IMR-90 (cell line): ENCODE measurements around the gene EIF3I. TPM values are rescaled to one million over a fixed set of nuclear protein-coding genes. Genes with fewer than 3 reads are reported as not detected.

ENCODE experiments used
- ATAC-seq: fragments of 200-7000 bp; cut with Tn5 transposase; 2 replicates; pipeline ENCODE4 v1.9.1; 2020; ENCODE audit warnings: low read depth, mild to moderate bottlenecking, moderate library complexity
- BruUV-seq: library from RNA; stranded (reverse); fragments of 400-500 nt; replicated peaks from 2 replicates; lab custom pipeline; 2021; lab: Mats Ljungman, UMichigan
- CTCF ChIA-PET: fragments of 300-600 bp; formaldehyde crosslinking; extraction: SDS; loops from one replicate; lab custom pipeline; 2021; ENCODE audit warnings: antibody characterized with exemption; lab: Yijun Ruan, JAX
- POLR2A ChIA-PET: fragments of 300-600 bp; sonication (Branson Sonifier 250); formaldehyde crosslinking; loops from one replicate; lab custom pipeline; 2022; ENCODE audit warnings: antibody characterized with exemption; ENCODE audit not compliant: unreplicated experiment; lab: Charles Lee
- DNase-seq: peaks from one replicate; pipeline ENCODE4 v3.0.0; 2013
- H2AFZ ChIP-seq: replicated peaks from 2 replicates; pipeline ENCODE3; 2013; ENCODE audit warnings: low read length, mild to moderate bottlenecking; ENCODE audit not compliant: poor library complexity
- H2AK5ac ChIP-seq: 2 replicates; pipeline ENCODE4 v1.6.1; 2013; ENCODE audit warnings: low read depth, low read length, inconsistent platforms
- H2AK9ac ChIP-seq: replicated peaks from 2 replicates; pipeline ENCODE3; 2013; ENCODE audit warnings: mild to moderate bottlenecking, low read depth, low read length, moderate library complexity; ENCODE audit not compliant: poor library complexity
- H2BK120ac ChIP-seq: 2 replicates; pipeline ENCODE4 v1.6.1; 2013; ENCODE audit warnings: low read depth, low read length, inconsistent platforms
- H2BK15ac ChIP-seq: 3 replicates; pipeline ENCODE4 v1.6.1; 2013; ENCODE audit warnings: low read depth, low read length, inconsistent platforms
- H2BK20ac ChIP-seq: 2 replicates; pipeline ENCODE4 v1.6.1; 2013; ENCODE audit warnings: low read depth, mild to moderate bottlenecking, inconsistent platforms, low read length, moderate library complexity
- H2BK5ac ChIP-seq: 2 replicates; pipeline ENCODE4 v1.6.1; 2013; ENCODE audit warnings: mild to moderate bottlenecking, low read depth, low read length, inconsistent platforms; ENCODE audit not compliant: poor library complexity, severe bottlenecking
- H3K14ac ChIP-seq: replicated peaks from 2 replicates; pipeline ENCODE4 v1.6.1; 2013; ENCODE audit warnings: low read depth, low read length, inconsistent platforms
- H3K18ac ChIP-seq: 2 replicates; pipeline ENCODE4 v1.6.1; 2013; ENCODE audit warnings: low read depth, low read length, control low read depth
- H3K23ac ChIP-seq: 2 replicates; pipeline ENCODE4 v1.6.1; 2013; ENCODE audit warnings: low read depth, low read length, inconsistent platforms
- H3K27ac ChIP-seq: 2 replicates; pipeline ENCODE4 v1.5.1; 2013; ENCODE audit warnings: mild to moderate bottlenecking, control low read depth, low read length; ENCODE audit not compliant: insufficient read depth
- H3K27me3 ChIP-seq: 2 replicates; pipeline ENCODE4 v1.6.1; 2013; ENCODE audit warnings: low read length; ENCODE audit not compliant: control insufficient read depth, insufficient read depth
- H3K36me3 ChIP-seq: 2 replicates; pipeline ENCODE4 v1.6.1; 2013; ENCODE audit warnings: low read length, mixed read lengths; ENCODE audit not compliant: control insufficient read depth, insufficient read depth
- H3K4ac ChIP-seq: 2 replicates; pipeline ENCODE4 v1.6.1; 2013; ENCODE audit warnings: low read depth, low read length, inconsistent platforms
- H3K4me1 ChIP-seq: 2 replicates; pipeline ENCODE4 v1.6.1; 2013; ENCODE audit warnings: low read length, mixed read lengths; ENCODE audit not compliant: control insufficient read depth, insufficient read depth
- H3K4me2 ChIP-seq: 2 replicates; pipeline ENCODE4 v1.6.1; 2013; ENCODE audit warnings: low read depth, mild to moderate bottlenecking, control low read depth, low read length, moderate library complexity
- H3K4me3 ChIP-seq: 2 replicates; pipeline ENCODE4 v1.5.1; 2013; ENCODE audit warnings: low read depth, mild to moderate bottlenecking, control low read depth, low read length, moderate library complexity; ENCODE audit not compliant: insufficient read depth
- H3K56ac ChIP-seq: 2 replicates; pipeline ENCODE4 v1.6.1; 2013; ENCODE audit warnings: low read length, inconsistent platforms; ENCODE audit not compliant: insufficient read depth; ENCODE audit errors: extremely low read depth
- H3K79me1 ChIP-seq, 2 experiments: 2 replicates each; pipeline ENCODE4 v1.6.1; 2013; ENCODE audit warnings: low read length in 2 of 2, inconsistent platforms in 1 of 2, low read depth in 1 of 2
- H3K9ac ChIP-seq: 2 replicates; pipeline ENCODE4 v1.6.1; 2013; ENCODE audit warnings: low read depth, low read length, control low read depth
- H3K9me1 ChIP-seq: 2 replicates; pipeline ENCODE4 v1.6.1; 2013; ENCODE audit warnings: low read length, inconsistent platforms; ENCODE audit not compliant: insufficient read depth
- H3K9me3 ChIP-seq: 2 replicates; pipeline ENCODE4 v1.6.1; 2013; ENCODE audit warnings: low read length; ENCODE audit not compliant: control insufficient read depth, insufficient read depth
- H4K20me1 ChIP-seq: 2 replicates; pipeline ENCODE4 v1.6.1; 2013; ENCODE audit warnings: low read length, inconsistent platforms; ENCODE audit not compliant: insufficient read depth
- H4K5ac ChIP-seq: 2 replicates; pipeline ENCODE4 v1.6.1; 2013; ENCODE audit warnings: mild to moderate bottlenecking, low read depth, low read length, control low read depth
- H4K8ac ChIP-seq, 2 experiments: 2 replicates each; pipeline ENCODE4 v1.6.1; 2013; ENCODE audit warnings: low read depth in 2 of 2, low read length in 2 of 2, control low read depth in 1 of 2, inconsistent platforms in 1 of 2
- H4K91ac ChIP-seq: 2 replicates; pipeline ENCODE4 v1.6.1; 2013; ENCODE audit warnings: low read depth, low read length, inconsistent platforms; ENCODE audit not compliant: insufficient read depth
- BHLHE40 ChIP-seq: fragments of 150-350 bp; IDR thresholded peaks from 2 replicates; pipeline ENCODE4 v1.6.1; 2016; ENCODE audit warnings: mild to moderate bottlenecking, low read depth, low read length
- CEBPB ChIP-seq: IDR thresholded peaks from 2 replicates; pipeline ENCODE4 v1.6.1; 2012; ENCODE audit warnings: low read depth, low read length, improper control_type of control experiment
- ELK1 ChIP-seq: fragments of 150-350 bp; IDR thresholded peaks from 2 replicates; pipeline ENCODE4 v1.6.1; 2016; ENCODE audit warnings: low read depth, mild to moderate bottlenecking, low read length, moderate library complexity, borderline replicate concordance
- FOS ChIP-seq: fragments of 150-350 bp; IDR thresholded peaks from 2 replicates; pipeline ENCODE4 v1.6.1; 2016; ENCODE audit warnings: low read depth, low read length
- MAFK ChIP-seq: IDR thresholded peaks from 2 replicates; pipeline ENCODE4 v1.6.1; 2012; ENCODE audit warnings: low read depth, low read length, improper control_type of control experiment
- MAZ ChIP-seq: IDR thresholded peaks from 2 replicates; pipeline ENCODE4 v1.6.1; 2012; ENCODE audit warnings: low read depth, mild to moderate bottlenecking, low read length, improper control_type of control experiment, moderate library complexity, borderline replicate concordance
- MXI1 ChIP-seq: IDR thresholded peaks from 2 replicates; pipeline ENCODE4 v1.6.1; 2012; ENCODE audit warnings: low read depth, mild to moderate bottlenecking, low read length, moderate library complexity, borderline replicate concordance
- NFE2L2 ChIP-seq: fragments of 150-350 bp; IDR thresholded peaks from 2 replicates; pipeline ENCODE4 v1.6.1; 2016; ENCODE audit warnings: low read depth, mild to moderate bottlenecking, low read length
- POLR2A ChIP-seq: IDR thresholded peaks from 2 replicates; pipeline ENCODE4 v1.6.1; 2012; ENCODE audit warnings: mild to moderate bottlenecking, low read depth, low read length
- RCOR1 ChIP-seq: IDR thresholded peaks from 2 replicates; pipeline ENCODE4 v1.6.1; 2012; ENCODE audit warnings: mild to moderate bottlenecking, low read length, improper control_type of control experiment; ENCODE audit not compliant: insufficient replicate concordance
- RFX5 ChIP-seq: IDR thresholded peaks from 2 replicates; pipeline ENCODE4 v1.8.0; 2012; ENCODE audit warnings: low read depth, mild to moderate bottlenecking, low read length, moderate library complexity
- SMC3 ChIP-seq: fragments of 150-350 bp; IDR thresholded peaks from 2 replicates; pipeline ENCODE4 v1.6.1; 2016; ENCODE audit warnings: low read depth, mild to moderate bottlenecking, antibody characterized with exemption, low read length, moderate library complexity
- USF2 ChIP-seq: fragments of 150-350 bp; IDR thresholded peaks from 2 replicates; pipeline ENCODE4 v1.6.1; 2017; ENCODE audit warnings: mild to moderate bottlenecking, antibody characterized with exemption, low read length, low read depth
- WGBS, 2 experiments: methylation state at CpG; one replicate each; pipeline versions ENCODE4 v1.1.5 to v1.1.7; 2013; ENCODE audit warnings: missing lambda C conversion rate in 2 of 2; ENCODE audit not compliant: insufficient read length in 1 of 2; ENCODE audit errors: extremely low coverage in 2 of 2; 5-methylcytosine and 5-hydroxymethylcytosine counted together
- dilution Hi-C: fragments of 300-500 bp; cut with HindIII; formaldehyde crosslinking; loops from one replicate; pipeline ENCODE4 v1.14.3; 2018; ENCODE audit warnings: low sequenced_read_pairs; ENCODE audit not compliant: unreplicated experiment
- in situ Hi-C: fragments of 300-500 bp; cut with MboI; formaldehyde crosslinking; loops from 3 replicates; pipeline ENCODE4 v1.14.3; 2019; ENCODE audit warnings: low sequenced_read_pairs, inconsistent platforms, mixed read lengths
- intact Hi-C: fragments of 100-400 bp; cut with micrococcal nuclease; formaldehyde crosslinking; loops from 2 replicates; pipeline ENCODE4 v1.10.0; 2022
- polyA plus RNA-seq, 3 experiments: library from polyadenylated mRNA; depleted of rRNA; stranded (reverse); fragments of >200 nt; gene quantifications; 2 replicates each; pipeline ENCODE4 v1.2.3, GENCODE V29; 2012; ENCODE audit warnings: low replicate concordance in 1 of 3
- total RNA-seq: library from RNA; depleted of rRNA; stranded (reverse); fragments of >200 nt; gene quantifications from 2 replicates; pipeline ENCODE4 v1.2.3, GENCODE V29; 2012
- TF ChIP-seq, protein P1 (sequence below): conservative IDR thresholded peaks from 2 replicates; pipeline ENCODE4 v1.5.1; 2012; ENCODE audit warnings: mild to moderate bottlenecking, low read depth, low read length, improper control_type of control experiment

The EIF3I gene
- total and polyA plus RNA-seq, 2 of the 4 experiments (the other 2 are of a cell fraction) = 469 to 716 TPM

GRCh38 chr1:32195531-32195930 is 26.7 kb upstream of the EIF3I start:
- Histone ChIP-seq H2AFZ (no peak overlapping the region), H2BK5ac (no peak overlapping the region), H2BK20ac (no peak overlapping the region), H2BK120ac (no peak overlapping the region), H3K4me1 (peaks cover 26% of the 10 kb centered on the region), H4K8ac (no peak overlapping the region), H2AK9ac (no peak overlapping the region), H3K36me3 (peaks cover 75% of the 10 kb centered on the region), H4K91ac (no peak overlapping the region), H3K9me1 (peaks cover 13% of the 10 kb centered on the region; the same call in 1 of the 2 replicates), H3K4ac (no peak overlapping the region), H3K9me3 (no peaks in the 10 kb centered on the region), H3K27ac (no peak overlapping the region), H3K56ac (no peak overlapping the region), H3K18ac (no peak overlapping the region), H3K4me3 (no peak overlapping the region), H3K79me1 (peaks cover 17 to 68% of the 10 kb centered on the region in 2 experiments), H3K4me2 (no peak overlapping the region), H3K14ac (no peak overlapping the region), H3K9ac (no peak overlapping the region), H2BK15ac (no peak overlapping the region), H3K27me3 (no peaks in the 10 kb centered on the region), H3K23ac (no peak overlapping the region), H2AK5ac (no peak overlapping the region), H4K5ac (no peak overlapping the region), H4K20me1 (peaks cover 23% of the 10 kb centered on the region)
- intact Hi-C loops = no loop called here
- no TSS peak for BruUV-seq
- no peak for ATAC-seq
- no peak for DNase-seq
- WGBS, 2 experiments = 92% methylated on average over 2 of the region's 3 CpGs; no CpG with 5 or more reads in 1 of the 2 experiments
- ChIA-PET CTCF (interaction anchor here (1.8 kb wide), 1 partner anchor 20 kb away, joined by 6 read pairs; no protein-coding TSS in a partner anchor), POLR2A (no interaction called here)
- in situ Hi-C loops = no loop called here
- dilution Hi-C loops = no loop called here
- TF ChIP-seq RCOR1 (no peak), SMC3 (no peak), MXI1 (no peak), USF2 (no peak), RFX5 (no peak), FOS (no peak), MAFK (no peak), MAZ (no peak), NFE2L2 (no peak), BHLHE40 (no peak), CEBPB (no peak), ELK1 (no peak), POLR2A (no peak)
- TF ChIP-seq, protein P1, sequence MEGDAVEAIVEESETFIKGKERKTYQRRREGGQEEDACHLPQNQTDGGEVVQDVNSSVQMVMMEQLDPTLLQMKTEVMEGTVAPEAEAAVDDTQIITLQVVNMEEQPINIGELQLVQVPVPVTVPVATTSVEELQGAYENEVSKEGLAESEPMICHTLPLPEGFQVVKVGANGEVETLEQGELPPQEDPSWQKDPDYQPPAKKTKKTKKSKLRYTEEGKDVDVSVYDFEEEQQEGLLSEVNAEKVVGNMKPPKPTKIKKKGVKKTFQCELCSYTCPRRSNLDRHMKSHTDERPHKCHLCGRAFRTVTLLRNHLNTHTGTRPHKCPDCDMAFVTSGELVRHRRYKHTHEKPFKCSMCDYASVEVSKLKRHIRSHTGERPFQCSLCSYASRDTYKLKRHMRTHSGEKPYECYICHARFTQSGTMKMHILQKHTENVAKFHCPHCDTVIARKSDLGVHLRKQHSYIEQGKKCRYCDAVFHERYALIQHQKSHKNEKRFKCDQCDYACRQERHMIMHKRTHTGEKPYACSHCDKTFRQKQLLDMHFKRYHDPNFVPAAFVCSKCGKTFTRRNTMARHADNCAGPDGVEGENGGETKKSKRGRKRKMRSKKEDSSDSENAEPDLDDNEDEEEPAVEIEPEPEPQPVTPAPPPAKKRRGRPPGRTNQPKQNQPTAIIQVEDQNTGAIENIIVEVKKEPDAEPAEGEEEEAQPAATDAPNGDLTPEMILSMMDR = no peak
